22Rv1 (cell line): ENCODE measurements around the gene TRUB1.

Experiments
- H3K27ac ChIP-seq: fragments of 450-650 bp; 2 replicates; pipeline ENCODE4 v1.5.1; 2017
- CTCF ChIP-seq: fragments of 450-650 bp; IDR thresholded peaks from 2 replicates; pipeline ENCODE4 v1.5.1; 2017; ENCODE audit warnings: mild to moderate bottlenecking
- ZFX ChIP-seq: fragments of 450-650 bp; IDR thresholded peaks from 2 replicates; pipeline ENCODE4 v1.6.1; 2017; ENCODE audit warnings: antibody characterized with exemption, borderline replicate concordance

TRUB1 gene

GRCh38 chr10:115018185-115018931 is 80.4 kb downstream of the TRUB1 start:
- no peak overlapping the region for H3K27ac ChIP-seq
- TF ChIP-seq CTCF (no peak), ZFX (no peak)

- no peak for TF ChIP-seq CTCF
- no peak for TF ChIP-seq ZFX
- H3K27ac ChIP-seq, result no peak overlapping the region
Observed at GRCh38 chr10:115020449-115020848, 82.5 kb downstream of the TRUB1 start.

- H3K27ac ChIP-seq, result no peak overlapping the region
- TF ChIP-seq CTCF (no peak), ZFX (no peak)
Observed at GRCh38 chr10:115022733-115023132, 84.7 kb downstream of the TRUB1 start.

- H3K27ac ChIP-seq, result no peak overlapping the region
Observed at GRCh38 chr10:115023715-115024114, 85.7 kb downstream of the TRUB1 start.

GRCh38 chr10:115024371-115024770 is 86.4 kb downstream of the TRUB1 start:
- TF ChIP-seq ZFX (no peak), CTCF (no peak)
- no peak overlapping the region for H3K27ac ChIP-seq

More at GRCh38 chr10:115023715-115024114, 85.7 kb downstream of the TRUB1 start:
- TF ChIP-seq CTCF (no peak), ZFX (no peak)

GRCh38 chr10:115026056-115026745 is 88.2 kb downstream of the TRUB1 start:
- TF ChIP-seq CTCF (no peak), ZFX (no peak)
- H3K27ac ChIP-seq, result no peak overlapping the region

- TF ChIP-seq ZFX (no peak), CTCF (no peak)
- no peak overlapping the region for H3K27ac ChIP-seq
Observed at GRCh38 chr10:115026746-115027140, 88.7 kb downstream of the TRUB1 start.
